ENCODE data around the gene ENAH. TPM values are rescaled to one million over a fixed set of nuclear protein-coding genes. Genes with fewer than 3 reads are reported as not detected.

Gene ENAH
- total RNA-seq, 1 donor from 2014 or later: 179 TPM

GRCh38 chr1:225500624-225501192, 152.2 kb downstream of the ENAH start:
- Mint-ChIP-seq H3K9me3 (no peaks in the 10 kb centered on the region), H3K4me1 (no peaks in the 10 kb centered on the region), H3K27me3 (ENCODE audit: low read depth) (no peaks in the 10 kb centered on the region), H3K36me3 (ENCODE audit: low read depth) (peaks cover 16% of the 10 kb centered on the region), H3K4me3 (no peak overlapping the region), H3K27ac (ENCODE audit: unreplicated experiment) (no peak overlapping the region)
- no peak for TF ChIP-seq CTCF (conservative IDR thresholded peaks at IDR 0.05)
- DNase-seq (ENCODE audit: low read depth, low spot score): no peak

- Mint-ChIP-seq H3K27me3 (ENCODE audit: low read depth) (no peaks in the 10 kb centered on the region), H3K4me1 (no peaks in the 10 kb centered on the region), H3K36me3 (ENCODE audit: low read depth) (peaks cover 13% of the 10 kb centered on the region), H3K4me3 (no peak overlapping the region), H3K27ac (ENCODE audit: unreplicated experiment) (no peak overlapping the region), H3K9me3 (no peaks in the 10 kb centered on the region)
- no peak for TF ChIP-seq CTCF (conservative IDR thresholded peaks at IDR 0.05)
- no peak for DNase-seq (ENCODE audit: low read depth, low spot score)
Observed at GRCh38 chr1:225498549-225499136, 154.3 kb downstream of the ENAH start.

- Mint-ChIP-seq H3K4me3 (no peak overlapping the region), H3K27ac (ENCODE audit: unreplicated experiment) (no peak overlapping the region), H3K36me3 (ENCODE audit: low read depth) (peaks cover 12% of the 10 kb centered on the region), H3K9me3 (no peaks in the 10 kb centered on the region), H3K4me1 (no peaks in the 10 kb centered on the region), H3K27me3 (ENCODE audit: low read depth) (no peaks in the 10 kb centered on the region)
- DNase-seq (ENCODE audit: low read depth, low spot score): no peak
- no peak for TF ChIP-seq CTCF (conservative IDR thresholded peaks at IDR 0.05)
Observed at GRCh38 chr1:225494789-225495359, 158.0 kb downstream of the ENAH start.

- TF ChIP-seq CTCF (conservative IDR thresholded peaks at IDR 0.05): no peak
- no peak for DNase-seq (ENCODE audit: low read depth, low spot score)
- Mint-ChIP-seq H3K4me1 (peaks cover 3% of the 10 kb centered on the region), H3K27me3 (ENCODE audit: low read depth) (no peaks in the 10 kb centered on the region), H3K27ac (ENCODE audit: unreplicated experiment) (no peak overlapping the region), H3K4me3 (no peak overlapping the region), H3K36me3 (ENCODE audit: low read depth) (peaks cover 8% of the 10 kb centered on the region), H3K9me3 (no peaks in the 10 kb centered on the region)
Observed at GRCh38 chr1:225493591-225494246, 159.2 kb downstream of the ENAH start.

GRCh38 chr1:225488676-225489075, 164.2 kb downstream of the ENAH start:
- Mint-ChIP-seq H3K36me3 (ENCODE audit: low read depth) (peaks cover 4% of the 10 kb centered on the region), H3K4me3 (no peak overlapping the region), H3K27ac (ENCODE audit: unreplicated experiment) (peak overlapping the region; percentile 40), H3K9me3 (no peaks in the 10 kb centered on the region), H3K27me3 (ENCODE audit: low read depth) (no peaks in the 10 kb centered on the region), H3K4me1 (peaks cover 11% of the 10 kb centered on the region)
- DNase-seq (ENCODE audit: low read depth, low spot score): no peak
- no peak for TF ChIP-seq CTCF (conservative IDR thresholded peaks at IDR 0.05)
